Osteocyte (in vitro differentiated cells): ENCODE measurements around the gene FLOT2. TPM values are rescaled to one million over a fixed set of nuclear protein-coding genes. Genes with fewer than 3 reads are reported as not detected.
"Not testable (repeated sequence)": the region's sequence is repeated elsewhere in the genome, so short reads cannot be mapped to it uniquely, and the experiment has no call there.

Experiments used
- DNase-seq: peaks from one replicate; pipeline ENCODE4 v3.0.0; 2021; ENCODE audit warnings: mixed read lengths; ENCODE audit not compliant: unreplicated experiment; ENCODE audit errors: extremely low spot score
- H3K27ac Mint-ChIP-seq: one replicate; pipeline ENCODE4 v1.8.0; 2021; ENCODE audit warnings: mild to moderate bottlenecking, mixed read lengths; ENCODE audit not compliant: unreplicated experiment
- H3K27me3 Mint-ChIP-seq: one replicate; pipeline ENCODE4 v1.8.0; 2021; ENCODE audit warnings: mixed read lengths; ENCODE audit not compliant: unreplicated experiment
- H3K36me3 Mint-ChIP-seq: one replicate; pipeline ENCODE4 v1.8.0; 2021; ENCODE audit warnings: mixed read lengths; ENCODE audit not compliant: unreplicated experiment
- H3K4me1 Mint-ChIP-seq: one replicate; pipeline ENCODE4 v1.8.0; 2021; ENCODE audit warnings: mixed read lengths; ENCODE audit not compliant: unreplicated experiment
- H3K4me3 Mint-ChIP-seq: one replicate; pipeline ENCODE4 v1.8.0; 2021; ENCODE audit warnings: mild to moderate bottlenecking, moderate library complexity, mixed read lengths; ENCODE audit not compliant: unreplicated experiment
- H3K9me3 Mint-ChIP-seq: one replicate; pipeline ENCODE4 v1.8.0; 2021; ENCODE audit warnings: mixed read lengths; ENCODE audit not compliant: unreplicated experiment
- CTCF ChIP-seq: fragments of 200-600 bp; sonication (generic); IDR thresholded peaks from 2 replicates; pipeline ENCODE4 v1.5.0; 2021; ENCODE audit warnings: antibody characterized with exemption, mild to moderate bottlenecking, moderate library complexity
- total RNA-seq: library from RNA; stranded (reverse); gene quantifications from 2 replicates; pipeline ENCODE4 v1.2.1, GENCODE V29; 2021

Gene FLOT2
- total RNA-seq, 1 donor from 2014 or later = 95.8 TPM

GRCh38 chr17:28879886-28880571 lies 17.5 kb downstream of the FLOT2 start:
- no peaks in the 10 kb centered on the region for H3K4me1 Mint-ChIP-seq
- H3K4me3 Mint-ChIP-seq = no peak overlapping the region
- DNase-seq = no peak
- no peak for TF ChIP-seq CTCF
- no peaks in the 10 kb centered on the region for H3K27me3 Mint-ChIP-seq
- no peak overlapping the region for H3K27ac Mint-ChIP-seq
- no peaks in the 10 kb centered on the region for H3K9me3 Mint-ChIP-seq
- peaks cover 35% of the 10 kb centered on the region for H3K36me3 Mint-ChIP-seq

- Mint-ChIP-seq H3K9me3 (no peaks in the 10 kb centered on the region), H3K36me3 (peaks cover 32% of the 10 kb centered on the region), H3K27me3 (no peaks in the 10 kb centered on the region), H3K4me3 (no peak overlapping the region), H3K4me1 (no peaks in the 10 kb centered on the region), H3K27ac (no peak overlapping the region)
- no peak for DNase-seq
- peak; percentile 44 for TF ChIP-seq CTCF
Observed at GRCh38 chr17:28878981-28879380, 18.6 kb downstream of the FLOT2 start.

GRCh38 chr17:28878158-28878910 lies 19.2 kb downstream of the FLOT2 start:
- no peak for TF ChIP-seq CTCF
- Mint-ChIP-seq H3K27ac (no peak overlapping the region), H3K27me3 (no peaks in the 10 kb centered on the region), H3K4me3 (no peak overlapping the region), H3K4me1 (no peaks in the 10 kb centered on the region), H3K36me3 (peaks cover 31% of the 10 kb centered on the region), H3K9me3 (no peaks in the 10 kb centered on the region)
- no peak for DNase-seq

DNA sequence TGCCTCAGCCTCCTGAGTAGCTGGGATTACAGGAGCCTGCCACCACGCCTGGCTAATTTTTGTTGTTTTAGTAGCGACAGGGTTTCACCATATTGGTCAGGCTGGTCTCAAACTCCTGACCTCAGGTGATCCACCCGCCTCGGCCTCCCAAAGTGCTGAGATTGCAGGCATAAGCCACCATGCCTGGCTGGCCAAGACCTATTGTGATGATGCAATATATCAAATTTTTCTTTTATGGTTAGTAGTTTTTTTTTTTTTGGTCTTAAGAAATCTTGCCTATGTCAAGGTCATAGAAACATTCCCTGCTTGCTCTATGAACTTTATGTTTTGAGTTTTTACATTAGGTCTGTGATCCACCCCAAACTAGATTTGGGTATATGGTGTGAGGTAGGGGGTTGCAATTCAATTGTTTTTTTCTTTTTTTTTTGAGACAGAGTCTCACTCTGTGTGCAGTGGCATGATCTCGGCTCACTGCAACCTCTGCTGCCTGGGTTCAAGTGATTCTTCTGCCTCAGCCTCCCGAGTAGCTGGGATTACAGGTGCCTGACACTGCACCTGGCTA lies 20.3 kb downstream of the FLOT2 start:
- H3K36me3 Mint-ChIP-seq = peaks cover 22% of the 10 kb centered on the region
- not testable (repeated sequence) for H3K9me3 Mint-ChIP-seq, DNase-seq, H3K27me3 Mint-ChIP-seq, H3K27ac Mint-ChIP-seq, H3K4me1 Mint-ChIP-seq, H3K4me3 Mint-ChIP-seq

DNA sequence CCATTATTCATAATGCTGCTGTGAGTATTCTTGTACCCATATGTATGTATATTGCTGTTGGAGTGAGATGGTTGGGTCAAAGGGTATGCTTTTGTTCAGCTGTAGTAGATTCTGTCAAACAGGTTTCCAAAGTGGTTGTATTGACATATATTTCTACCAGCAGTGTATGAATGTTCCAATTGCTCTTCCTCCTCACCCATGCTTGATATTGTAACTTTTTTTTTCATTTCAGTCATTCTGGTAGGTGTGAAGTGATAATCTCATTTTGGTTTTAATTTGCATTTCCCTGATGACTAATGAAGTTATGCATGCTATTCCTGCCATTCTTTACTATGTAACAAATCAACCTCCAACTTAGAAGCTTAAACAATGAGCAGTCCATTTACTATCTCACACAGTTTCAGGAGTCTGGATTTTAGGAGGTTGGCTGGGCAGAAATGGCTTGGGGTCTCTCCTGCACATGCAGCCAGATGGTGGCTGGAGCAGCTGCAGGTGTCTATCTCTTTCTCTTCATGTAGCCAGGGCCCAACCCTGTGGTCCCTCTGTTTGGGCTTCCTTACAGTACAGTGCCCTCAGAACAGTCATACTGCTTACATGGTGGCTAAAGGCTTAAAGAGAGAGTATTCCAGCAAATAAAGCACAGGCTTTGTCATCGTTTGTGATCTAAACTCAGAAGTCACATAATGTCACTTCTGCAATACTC lies 21.5 kb downstream of the FLOT2 start:
- DNase-seq = no peak
- H3K36me3 Mint-ChIP-seq = peaks cover 16% of the 10 kb centered on the region
- no peak for TF ChIP-seq CTCF
- no peak overlapping the region for H3K27ac Mint-ChIP-seq
- no peaks in the 10 kb centered on the region for H3K4me1 Mint-ChIP-seq
- no peaks in the 10 kb centered on the region for H3K9me3 Mint-ChIP-seq
- no peaks in the 10 kb centered on the region for H3K27me3 Mint-ChIP-seq
- H3K4me3 Mint-ChIP-seq = no peak overlapping the region
